Measurements from ENCODE around the gene SLC4A5.

Gene SLC4A5

GRCh38 chr2:74269667-74270066 lies 73.5 kb downstream of the SLC4A5 start:
- no peak for DNase-seq

- no peak for DNase-seq
Observed at GRCh38 chr2:74267068-74267467, 76.1 kb downstream of the SLC4A5 start.

GRCh38 chr2:74264281-74264680 lies 78.9 kb downstream of the SLC4A5 start:
- no peak for DNase-seq

GRCh38 chr2:74262681-74263080 lies 80.5 kb downstream of the SLC4A5 start:
- DNase-seq: no peak

GRCh38 chr2:74261204-74261864 lies 81.9 kb downstream of the SLC4A5 start:
- DNase-seq: peak in 10 of 51 donors; percentile 3 to 13 (median 4)

- no peak for DNase-seq
Observed at GRCh38 chr2:74260495-74260894, 82.7 kb downstream of the SLC4A5 start.

GRCh38 chr2:74259733-74260132 lies 83.5 kb downstream of the SLC4A5 start:
- no peak for DNase-seq

GRCh38 chr2:74259191-74259590 lies 84.0 kb downstream of the SLC4A5 start:
- no peak for DNase-seq

- no peak for DNase-seq
Observed at GRCh38 chr2:74255660-74256213, 87.5 kb downstream of the SLC4A5 start.

GRCh38 chr2:74253971-74254310 lies 89.3 kb downstream of the SLC4A5 start:
- no peak for DNase-seq

- no peak for DNase-seq
Observed at GRCh38 chr2:74253306-74253970, 89.8 kb downstream of the SLC4A5 start.

GRCh38 chr2:74252862-74253261 lies 90.4 kb downstream of the SLC4A5 start:
- DNase-seq: no peak

- no peak for DNase-seq
Observed at GRCh38 chr2:74252036-74252435, 91.2 kb downstream of the SLC4A5 start.

- peak in 17 of 51 donors; percentile 1 to 47 (median 9) for DNase-seq
Observed at GRCh38 chr2:74250189-74250631, 93.0 kb downstream of the SLC4A5 start.

GRCh38 chr2:74249406-74250122 lies 93.7 kb downstream of the SLC4A5 start:
- no peak for DNase-seq

GRCh38 chr2:74246496-74247195 lies 96.6 kb downstream of the SLC4A5 start:
- no peak for DNase-seq

GRCh38 chr2:74244286-74244685 lies 98.9 kb downstream of the SLC4A5 start:
- DNase-seq: no peak

- no peak for DNase-seq
Observed at GRCh38 chr2:74242354-74243071, 100.7 kb downstream of the SLC4A5 start.

GRCh38 chr2:74239346-74239745 lies 103.9 kb downstream of the SLC4A5 start:
- no peak for DNase-seq

GRCh38 chr2:74238879-74239278 lies 104.3 kb downstream of the SLC4A5 start:
- DNase-seq: no peak

- no peak for DNase-seq
Observed at GRCh38 chr2:74235041-74235440, 108.2 kb downstream of the SLC4A5 start.

Measured in hypothalamus (tissue), 51 donors.